H1 (cell line): ENCODE results near the gene DNAH8. TPM values are rescaled to one million over a fixed set of nuclear protein-coding genes. Genes with fewer than 3 reads are reported as not detected.

Experiments used
- CTCF ChIA-PET: fragments of 300-600 bp; sonication (Branson Sonifier 250); formaldehyde crosslinking; loops from one replicate; lab custom pipeline; 2021; ENCODE audit not compliant: partially characterized antibody; lab: Charles Lee
- POLR2A ChIA-PET: fragments of 300-600 bp; sonication (Branson Sonifier 250); formaldehyde crosslinking; loops from one replicate; lab custom pipeline; 2021; ENCODE audit warnings: inconsistent platforms; ENCODE audit not compliant: partially characterized antibody; lab: Charles Lee
- DNase-seq, 2 experiments: peaks; one replicate each; pipeline versions ENCODE4 v3.0.0 to v3.0.0-alpha.2; 2010 to 2022; ENCODE audit warnings: low spot score in 2 of 2, low read depth in 1 of 2, mixed read lengths in 1 of 2
- FAIRE-seq: peaks from 2 replicates; lab custom pipeline; 2011; peaks lifted over from hg19 to GRCh38; lab: Jason Lieb, UNC
- H2AFZ ChIP-seq: 2 replicates; pipeline ENCODE4 v1.8.1; 2012; ENCODE audit warnings: low read length, inconsistent platforms
- H2AK5ac ChIP-seq: 2 replicates; pipeline ENCODE4 v1.6.1; 2013; ENCODE audit warnings: low read depth, low read length
- H2BK120ac ChIP-seq: replicated peaks from 2 replicates; pipeline ENCODE3; 2013; ENCODE audit warnings: low read depth, low read length, inconsistent platforms
- H2BK12ac ChIP-seq: 2 replicates; pipeline ENCODE4 v1.6.1; 2013; ENCODE audit warnings: low read depth, low read length
- H2BK15ac ChIP-seq: 2 replicates; pipeline ENCODE4 v1.6.1; 2013; ENCODE audit warnings: low read length
- H2BK20ac ChIP-seq: 2 replicates; pipeline ENCODE4 v1.6.1; 2013; ENCODE audit warnings: low read length
- H2BK5ac ChIP-seq: 2 replicates; pipeline ENCODE4 v1.6.1; 2013; ENCODE audit warnings: low read depth, low read length
- H3K14ac ChIP-seq: 2 replicates; pipeline ENCODE4 v1.6.1; 2013; ENCODE audit warnings: inconsistent platforms; ENCODE audit not compliant: insufficient read length
- H3K18ac ChIP-seq: 2 replicates; pipeline ENCODE4 v1.6.1; 2013; ENCODE audit warnings: low read length; ENCODE audit errors: extremely low read depth
- H3K23ac ChIP-seq: 2 replicates; pipeline ENCODE4 v1.6.1; 2013; ENCODE audit warnings: inconsistent platforms; ENCODE audit not compliant: insufficient read length
- H3K23me2 ChIP-seq: 2 replicates; pipeline ENCODE4 v1.6.1; 2013; ENCODE audit warnings: low read depth, low read length
- H3K27ac ChIP-seq: 2 replicates; pipeline ENCODE4 v1.6.1; 2011; ENCODE audit warnings: low read depth, low read length, inconsistent platforms
- H3K27me3 ChIP-seq, 4 experiments: replicated peaks in 1 of 4; 1 replicate in 1 of 4; 2 replicates in 3 of 4; pipeline versions ENCODE4 v1.6.1 to v1.8.1; 2011 to 2013; ENCODE audit warnings: low read length in 3 of 4, mild to moderate bottlenecking in 3 of 4, inconsistent platforms in 2 of 4, mixed read lengths in 2 of 4, moderate library complexity in 1 of 4; ENCODE audit not compliant: control insufficient read depth in 3 of 4, insufficient read depth in 3 of 4; ENCODE audit errors: extremely low read depth in 1 of 4
- H3K36me3 ChIP-seq, 4 experiments: 2 replicates each; pipeline versions ENCODE4 v1.6.1 to v1.8.1; 2011 to 2013; ENCODE audit warnings: mild to moderate bottlenecking in 4 of 4, low read length in 3 of 4, moderate library complexity in 2 of 4, control low read depth in 1 of 4, inconsistent platforms in 1 of 4; ENCODE audit not compliant: insufficient read depth in 4 of 4, control insufficient read depth in 2 of 4
- H3K4ac ChIP-seq: replicated peaks from 2 replicates; pipeline ENCODE3; 2013; ENCODE audit warnings: low read length, low read depth, mixed read lengths, inconsistent platforms; ENCODE audit not compliant: insufficient read length
- H3K4me1 ChIP-seq, 4 experiments: replicated peaks in 1 of 4; 1 replicate in 1 of 4; 2 replicates in 3 of 4; pipeline versions ENCODE4 v1.6.1 to v1.8.1; 2011 to 2013; ENCODE audit warnings: low read length in 3 of 4, inconsistent platforms in 2 of 4, mixed read lengths in 1 of 4; ENCODE audit not compliant: insufficient read depth in 4 of 4, control insufficient read depth in 3 of 4
- H3K4me2 ChIP-seq, 2 experiments: 2 replicates each; pipeline versions ENCODE4 v1.6.1 to v1.8.1; 2011 to 2013; ENCODE audit warnings: low read depth in 2 of 2, low read length in 2 of 2, control low read depth in 1 of 2, inconsistent platforms in 1 of 2, mild to moderate bottlenecking in 1 of 2; ENCODE audit not compliant: insufficient read depth in 1 of 2
- H3K4me3 ChIP-seq, 4 experiments: fragments of 200-600, 300-600 bp in 1 of 4; sonication (generic), shearing (Covaris generic), sonication (Bioruptor Twin) in 1 of 4; 2 replicates each; pipeline versions ENCODE4 v1.5.1 to v1.8.1; 2011 to 2016; ENCODE audit warnings: low read length in 4 of 4, low read depth in 3 of 4, control low read depth in 2 of 4, inconsistent platforms in 2 of 4, mild to moderate bottlenecking in 2 of 4, mixed read lengths in 1 of 4, moderate library complexity in 1 of 4; ENCODE audit not compliant: insufficient read depth in 2 of 4; ENCODE audit errors: extremely low read depth in 1 of 4
- H3K56ac ChIP-seq: replicated peaks from 2 replicates; pipeline ENCODE3; 2013; ENCODE audit warnings: low read depth, mild to moderate bottlenecking, mixed read lengths, low read length, inconsistent platforms; ENCODE audit not compliant: insufficient read length
- H3K79me1 ChIP-seq: 2 replicates; pipeline ENCODE4 v1.6.1; 2013; ENCODE audit warnings: low read depth, low read length, control low read depth
- H3K79me2 ChIP-seq, 2 experiments: 2 replicates each; pipeline versions ENCODE4 v1.6.1 to v1.8.1; 2012 to 2013; ENCODE audit warnings: low read length in 2 of 2, mild to moderate bottlenecking in 2 of 2, inconsistent platforms in 1 of 2; ENCODE audit not compliant: insufficient read depth in 2 of 2, control insufficient read depth in 1 of 2
- H3K9ac ChIP-seq, 4 experiments: replicated peaks in 1 of 4; 1 replicate in 1 of 4; 2 replicates in 3 of 4; pipeline versions ENCODE4 v1.6.1 to v1.8.1; 2011 to 2013; ENCODE audit warnings: low read depth in 3 of 4, low read length in 3 of 4, control low read depth in 2 of 4, mild to moderate bottlenecking in 2 of 4, moderate library complexity in 2 of 4, inconsistent platforms in 1 of 4; ENCODE audit errors: extremely low read depth in 1 of 4
- H3K9me3 ChIP-seq, 2 experiments: 2 replicates each; pipeline versions ENCODE4 v1.6.1 to v1.8.1; 2012 to 2013; ENCODE audit warnings: mild to moderate bottlenecking in 2 of 2, moderate library complexity in 2 of 2, control low read depth in 1 of 2, inconsistent platforms in 1 of 2, low read depth in 1 of 2, low read length in 1 of 2, mixed read lengths in 1 of 2; ENCODE audit not compliant: insufficient read depth in 2 of 2
- H4K20me1 ChIP-seq, 2 experiments: replicated peaks in 1 of 2; 2 replicates each; pipeline versions ENCODE3 to v1.8.1; 2011 to 2013; ENCODE audit warnings: inconsistent platforms in 2 of 2, low read length in 2 of 2, mild to moderate bottlenecking in 1 of 2; ENCODE audit not compliant: insufficient read depth in 2 of 2, control insufficient read depth in 1 of 2
- H4K5ac ChIP-seq: 2 replicates; pipeline ENCODE4 v1.6.1; 2013; ENCODE audit warnings: low read length, low read depth, mixed read lengths, inconsistent platforms; ENCODE audit not compliant: insufficient read length
- H4K8ac ChIP-seq: 2 replicates; pipeline ENCODE4 v1.8.0; 2013; ENCODE audit warnings: mild to moderate bottlenecking, moderate library complexity, low read length, inconsistent platforms; ENCODE audit not compliant: insufficient read depth; ENCODE audit errors: extremely low read depth
- H4K91ac ChIP-seq: replicated peaks from 2 replicates; pipeline ENCODE3; 2013; ENCODE audit warnings: low read length, mixed read lengths, inconsistent platforms; ENCODE audit not compliant: insufficient read length
- KDM5A ChIP-seq: fragments of 200-600 bp; IDR thresholded peaks from 2 replicates; pipeline ENCODE4 v1.7.1; 2012; ENCODE audit warnings: mild to moderate bottlenecking, low read length, inconsistent platforms, mixed read lengths
- WGBS, 2 experiments: shearing (Covaris generic) in 1 of 2; methylation state at CpG; one replicate each; pipeline versions ENCODE4 v1.1.6 to v1.1.7; 2013 to 2015; ENCODE audit warnings: low lambda C conversion rate in 2 of 2, mixed read lengths in 2 of 2, inconsistent platforms in 1 of 2, low coverage in 1 of 2, missing lambda C conversion rate in 1 of 2; ENCODE audit not compliant: insufficient replicate concordance in 2 of 2, insufficient coverage in 1 of 2, insufficient read length in 1 of 2; ENCODE audit errors: extremely low coverage in 1 of 2, missing lambda C conversion rate in 1 of 2; 5-methylcytosine and 5-hydroxymethylcytosine counted together
- polyA plus RNA-seq, 7 experiments: library from polyadenylated mRNA; depleted of rRNA in 3 of 7; stranded (reverse) in 5 of 7; unstranded in 2 of 7; fragments of >200 nt in 5 of 7; fragments of 200-250 nt in 2 of 7; gene quantifications; 1 replicate in 5 of 7; 2 replicates in 1 of 7; 4 replicates in 1 of 7; pipeline versions ENCODE4 v1.2.1 to v1.2.3, GENCODE V29; 2011 to 2013; ENCODE audit warnings: missing spikeins in 2 of 7, mixed read lengths in 2 of 7
- total RNA-seq: library from RNA; stranded (reverse); fragmentation: NEBNext Ultra II Directional; extraction: Animal tissue kit (Norgen Biotek cat#: 25700); gene quantifications from 2 replicates; pipeline ENCODE4 v1.2.1, GENCODE V29; 2021

The DNAH8 gene
- total and polyA plus RNA-seq, 2 of the 8 experiments (the other 6 are each of a cell fraction or from before 2014, with no cell fraction given), result under 0.01 TPM; not detected in 1

- H3K4ac ChIP-seq, result no peak overlapping the region
- no peak overlapping the region for H2BK20ac ChIP-seq
- ChIA-PET POLR2A (interaction anchor here (1.6 kb wide), 1 partner anchor 13 kb away, joined by 5 read pairs; no protein-coding TSS in a partner anchor), CTCF (interaction anchor here (0.9 to 5.1 kb wide), 15 partner anchors 12 to 249 kb away, joined by 3 to 28 read pairs (median 5); no protein-coding TSS in a partner anchor)
- TF ChIP-seq KDM5A, result no peak
- H4K20me1 ChIP-seq, result peaks cover 0 to 2% of the 10 kb centered on the region in 2 experiments
- H2BK120ac ChIP-seq, result no peak overlapping the region
- H2BK15ac ChIP-seq, result no peak overlapping the region
- no peaks in the 10 kb centered on the region for H3K79me1 ChIP-seq
- DNase-seq, result no peak
- H3K36me3 ChIP-seq, result peaks cover 0 to 3% (median 2%) of the 10 kb centered on the region in 4 experiments; a peak in 2 of 8 replicates
- no peak overlapping the region for H2BK12ac ChIP-seq
- WGBS, 2 experiments, result 94% methylated on average over 3 of the region's 3 CpGs; no CpG with 5 or more reads in 1 of the 2 experiments
- no peak overlapping the region for H3K56ac ChIP-seq
- no peaks in the 10 kb centered on the region for H3K9me3 ChIP-seq
- no peak overlapping the region for H3K4me2 ChIP-seq
- no peak overlapping the region for H2AK5ac ChIP-seq
- no peak overlapping the region for H2AFZ ChIP-seq
- H3K14ac ChIP-seq, result no peak overlapping the region
- no peak overlapping the region for H4K5ac ChIP-seq
- no peak overlapping the region for H3K18ac ChIP-seq
- H3K4me3 ChIP-seq, result no peak overlapping the region
- no peak overlapping the region for H4K91ac ChIP-seq
- no peak overlapping the region; the same call in 1 of the 2 replicates for H4K8ac ChIP-seq
- no peaks in the 10 kb centered on the region for H3K79me2 ChIP-seq
- H3K27ac ChIP-seq, result no peak overlapping the region
- H3K23me2 ChIP-seq, result no peaks in the 10 kb centered on the region; the same call in 1 of the 2 replicates
- H3K27me3 ChIP-seq, result no peaks in the 10 kb centered on the region
- no peak overlapping the region for H2BK5ac ChIP-seq
- FAIRE-seq, result no peak
- H3K9ac ChIP-seq, result no peak overlapping the region; a peak in 1 of 7 replicates
- H3K23ac ChIP-seq, result no peak overlapping the region
- H3K4me1 ChIP-seq, result no peaks in the 10 kb centered on the region
Observed at GRCh38 chr6:39061588-39061987, 346.5 kb downstream of the DNAH8 start.
